AG04450 (cell line): Measurements from ENCODE around the gene NLRP8. TPM values are rescaled to one million over a fixed set of nuclear protein-coding genes. Genes with fewer than 3 reads are reported as not detected.

ENCODE experiments used
- CTCF ChIA-PET: fragments of 300-600, 350-600 bp; formaldehyde crosslinking; extraction: SDS; loops from one replicate; lab custom pipeline; 2022; ENCODE audit warnings: antibody characterized with exemption, inconsistent platforms; lab: Charles Lee
- POLR2A ChIA-PET: fragments of 350-600 bp; formaldehyde crosslinking; extraction: SDS; loops from one replicate; lab custom pipeline; 2021; ENCODE audit warnings: antibody characterized with exemption, inconsistent platforms; lab: Yijun Ruan, JAX
- DNase-seq: peaks from one replicate; pipeline ENCODE4 v3.0.0-alpha.2; 2011; ENCODE audit warnings: low read depth, low spot score
- H3K27ac ChIP-seq: one replicate; pipeline ENCODE4 v1.5.1; 2012; ENCODE audit warnings: low read depth, low read length, control low read depth
- H3K27me3 ChIP-seq: one replicate; pipeline ENCODE4 v1.6.0; 2012; ENCODE audit warnings: low read length; ENCODE audit not compliant: control insufficient read depth, insufficient read depth
- H3K4me3 ChIP-seq: 2 replicates; pipeline ENCODE4 v1.5.1; 2011; ENCODE audit warnings: mild to moderate bottlenecking, low read depth, low read length, control low read depth
- H3K9me3 ChIP-seq: 2 replicates; pipeline ENCODE4 v1.5.1; 2012; ENCODE audit warnings: low read length; ENCODE audit not compliant: control insufficient read depth, insufficient read depth
- polyA plus RNA-seq: library from polyadenylated mRNA; depleted of rRNA; stranded (reverse); fragments of >200 nt; gene quantifications from 2 replicates; pipeline ENCODE4 v1.2.3, GENCODE V29; 2011
- TF ChIP-seq, protein P1 (sequence below): IDR thresholded peaks from 2 replicates; pipeline ENCODE4 v1.5.1; 2011; ENCODE audit warnings: low read depth, low read length, control low read depth, inconsistent platforms

NLRP8 gene
- polyA plus RNA-seq, 1 experiment: not detected

DNA sequence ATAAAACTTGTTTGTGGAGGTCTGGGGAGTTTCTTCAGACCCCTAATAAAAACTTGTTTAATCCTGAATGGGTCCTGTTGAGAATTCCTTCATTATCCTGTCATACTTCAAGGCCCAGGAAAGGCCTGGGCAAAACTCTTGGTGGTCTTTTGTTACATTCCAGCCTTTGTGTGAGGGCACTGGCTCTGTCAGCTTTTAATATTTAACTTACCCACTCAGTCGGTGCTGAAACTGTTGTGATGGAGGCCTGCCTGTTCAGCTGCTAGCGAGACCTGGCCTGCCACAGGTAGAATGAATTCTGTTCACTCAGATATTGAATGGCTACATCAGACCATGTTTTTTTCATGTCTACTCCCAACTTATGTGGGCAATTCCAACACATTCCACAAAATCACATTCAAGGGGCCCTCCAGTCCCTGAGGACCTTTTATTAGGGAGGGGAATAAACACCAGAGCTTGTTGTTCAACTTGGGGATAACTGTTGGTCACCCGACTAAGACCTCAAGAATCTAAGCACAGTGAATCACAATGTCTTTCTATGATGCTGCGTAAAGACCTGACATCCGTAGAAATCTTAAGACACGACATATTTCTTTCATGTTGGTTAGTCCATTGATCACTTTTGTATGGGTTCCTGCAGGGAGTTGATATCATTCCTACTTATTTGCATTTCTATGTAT lies 12.5 kb downstream of the NLRP8 start:
- POLR2A ChIA-PET: no interaction called here
- TF ChIP-seq, protein P1, sequence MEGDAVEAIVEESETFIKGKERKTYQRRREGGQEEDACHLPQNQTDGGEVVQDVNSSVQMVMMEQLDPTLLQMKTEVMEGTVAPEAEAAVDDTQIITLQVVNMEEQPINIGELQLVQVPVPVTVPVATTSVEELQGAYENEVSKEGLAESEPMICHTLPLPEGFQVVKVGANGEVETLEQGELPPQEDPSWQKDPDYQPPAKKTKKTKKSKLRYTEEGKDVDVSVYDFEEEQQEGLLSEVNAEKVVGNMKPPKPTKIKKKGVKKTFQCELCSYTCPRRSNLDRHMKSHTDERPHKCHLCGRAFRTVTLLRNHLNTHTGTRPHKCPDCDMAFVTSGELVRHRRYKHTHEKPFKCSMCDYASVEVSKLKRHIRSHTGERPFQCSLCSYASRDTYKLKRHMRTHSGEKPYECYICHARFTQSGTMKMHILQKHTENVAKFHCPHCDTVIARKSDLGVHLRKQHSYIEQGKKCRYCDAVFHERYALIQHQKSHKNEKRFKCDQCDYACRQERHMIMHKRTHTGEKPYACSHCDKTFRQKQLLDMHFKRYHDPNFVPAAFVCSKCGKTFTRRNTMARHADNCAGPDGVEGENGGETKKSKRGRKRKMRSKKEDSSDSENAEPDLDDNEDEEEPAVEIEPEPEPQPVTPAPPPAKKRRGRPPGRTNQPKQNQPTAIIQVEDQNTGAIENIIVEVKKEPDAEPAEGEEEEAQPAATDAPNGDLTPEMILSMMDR: no peak
- Histone ChIP-seq H3K9me3 (peaks cover 64% of the 10 kb centered on the region), H3K27ac (no peak overlapping the region), H3K4me3 (no peak overlapping the region), H3K27me3 (no peaks in the 10 kb centered on the region)
- CTCF ChIA-PET: no interaction called here
- no peak for DNase-seq

- H3K27ac ChIP-seq: no peak overlapping the region
- ChIA-PET POLR2A (no interaction called here), CTCF (no interaction called here)
- H3K27me3 ChIP-seq: no peaks in the 10 kb centered on the region
- H3K4me3 ChIP-seq: no peak overlapping the region
- TF ChIP-seq, protein P1: no peak
- no peak for DNase-seq
- peaks cover 54% of the 10 kb centered on the region for H3K9me3 ChIP-seq
Observed at GRCh38 chr19:55962186-55962585, 14.6 kb downstream of the NLRP8 start.

- Histone ChIP-seq H3K9me3 (peaks cover 26% of the 10 kb centered on the region), H3K27ac (no peak overlapping the region), H3K4me3 (no peak overlapping the region), H3K27me3 (no peaks in the 10 kb centered on the region)
- ChIA-PET CTCF (no interaction called here), POLR2A (no interaction called here)
- no peak for DNase-seq
- TF ChIP-seq, protein P1: no peak
Observed at GRCh38 chr19:55973982-55974381, 26.4 kb downstream of the NLRP8 start.

- POLR2A ChIA-PET: no interaction called here
Observed at GRCh38 chr19:55980415-55980814, 32.8 kb downstream of the NLRP8 start.

GRCh38 chr19:55985254-55985653 lies 37.6 kb downstream of the NLRP8 start:
- peaks cover 45% of the 10 kb centered on the region for H3K9me3 ChIP-seq
- DNase-seq: no peak
- no peak overlapping the region for H3K27ac ChIP-seq
- ChIA-PET POLR2A (no interaction called here), CTCF (no interaction called here)
- TF ChIP-seq, protein P1: no peak
- no peaks in the 10 kb centered on the region for H3K27me3 ChIP-seq
- no peak overlapping the region for H3K4me3 ChIP-seq

More at GRCh38 chr19:55980415-55980814, 32.8 kb downstream of the NLRP8 start:
- H3K4me3 ChIP-seq: no peak overlapping the region
- no peak for DNase-seq
- no peak overlapping the region for H3K27ac ChIP-seq
- TF ChIP-seq, protein P1: no peak
- peaks cover 27% of the 10 kb centered on the region for H3K9me3 ChIP-seq
- no peaks in the 10 kb centered on the region for H3K27me3 ChIP-seq
- CTCF ChIA-PET: no interaction called here
